ENCODE measurements around the gene UVRAG.
A peak's percentile ranks its signal among the peaks of the same experiment; 100 is the strongest.
"Not testable (repeated sequence)": the region's sequence is repeated elsewhere in the genome, so short reads cannot be mapped to it uniquely, and the experiment has no call there.

Gene UVRAG

DNA sequence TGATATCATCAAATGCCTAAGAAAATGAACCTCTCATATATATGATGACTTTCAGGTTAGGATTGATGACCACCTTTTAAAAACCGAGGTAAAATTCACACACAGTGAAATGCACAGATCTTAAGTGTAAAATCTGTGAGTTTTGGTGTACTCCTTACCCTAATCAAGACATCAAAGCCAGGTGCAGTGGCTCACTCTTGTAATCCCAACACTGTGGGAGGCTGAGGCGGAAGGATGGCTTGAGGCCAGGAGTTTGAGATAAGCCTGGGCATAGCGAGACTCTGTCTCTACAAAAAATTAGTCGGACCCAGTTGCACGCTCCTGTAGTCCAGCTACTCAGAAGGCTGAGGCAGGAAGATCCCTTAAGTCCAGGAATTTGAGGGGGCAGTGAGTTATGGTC, 140.4 kb downstream of the UVRAG start:
- Mint-ChIP-seq H3K9me3 (no peaks in the 10 kb centered on the region), H3K4me3 (no peak overlapping the region), H3K27me3 (no peaks in the 10 kb centered on the region), H3K27ac (ENCODE audit: low read depth) (no peak overlapping the region), H3K4me1 (no peaks in the 10 kb centered on the region), H3K36me3 (ENCODE audit: insufficient read depth) (peaks cover 1% of the 10 kb centered on the region)
- no peak for DNase-seq (ENCODE audit: low spot score in 2 of 2)
- ATAC-seq (replicated peaks; ENCODE audit: extremely low read depth, poor library complexity, severe bottlenecking): no peak

DNA sequence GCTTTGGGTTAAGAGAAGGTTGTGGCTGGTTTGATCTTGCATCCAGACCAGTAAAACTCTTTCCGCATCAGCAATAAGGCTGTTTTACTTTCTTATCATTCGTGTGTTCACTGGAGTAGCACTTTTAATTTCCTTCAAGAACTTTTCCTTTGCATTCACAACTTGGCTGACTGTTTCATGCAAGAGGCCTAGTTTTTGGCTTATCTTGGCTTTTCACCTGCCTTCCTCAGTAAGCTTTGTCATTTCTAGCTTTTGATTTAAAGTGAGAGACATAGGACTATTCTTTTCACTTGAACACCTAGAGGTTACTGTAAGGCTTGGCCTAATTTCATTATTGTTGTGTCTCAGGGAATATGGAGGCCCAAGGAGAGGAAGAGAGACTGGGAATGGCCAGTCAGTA, 144.5 kb downstream of the UVRAG start:
- Mint-ChIP-seq H3K4me3 (no peak overlapping the region), H3K4me1 (no peaks in the 10 kb centered on the region), H3K9me3 (no peaks in the 10 kb centered on the region), H3K27me3 (no peaks in the 10 kb centered on the region), H3K36me3 (ENCODE audit: insufficient read depth) (peaks cover 3% of the 10 kb centered on the region), H3K27ac (ENCODE audit: low read depth) (no peak overlapping the region)
- no peak for DNase-seq (ENCODE audit: low spot score in 2 of 2)
- ATAC-seq (replicated peaks; ENCODE audit: extremely low read depth, poor library complexity, severe bottlenecking): no peak

DNA sequence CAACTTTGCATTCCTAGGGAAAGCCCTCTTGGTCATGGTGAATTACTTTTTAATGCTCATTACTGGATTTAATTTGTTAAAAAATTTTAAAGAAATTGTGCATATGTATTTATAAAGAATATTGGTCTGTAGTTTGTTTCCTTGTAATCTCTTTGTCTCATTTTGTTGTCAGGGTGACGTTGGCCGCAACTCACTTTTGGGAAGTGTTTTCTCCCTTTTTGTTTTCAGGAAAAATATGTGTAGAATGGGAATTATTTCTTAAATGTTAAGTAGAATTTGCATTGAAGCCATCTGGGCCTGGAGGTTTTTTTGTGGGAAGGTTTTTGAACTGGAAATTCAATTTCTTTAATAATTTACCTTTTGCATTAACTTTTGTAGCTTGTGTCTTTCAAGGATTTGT, 149.1 kb downstream of the UVRAG start:
- Mint-ChIP-seq H3K4me3 (no peak overlapping the region), H3K9me3 (no peaks in the 10 kb centered on the region), H3K36me3 (ENCODE audit: insufficient read depth) (peaks cover 5% of the 10 kb centered on the region), H3K27ac (ENCODE audit: low read depth) (no peak overlapping the region), H3K4me1 (no peaks in the 10 kb centered on the region), H3K27me3 (no peaks in the 10 kb centered on the region)
- ATAC-seq (replicated peaks; ENCODE audit: extremely low read depth, poor library complexity, severe bottlenecking): no peak
- no peak for DNase-seq (ENCODE audit: low spot score in 2 of 2)

- Mint-ChIP-seq H3K27me3 (no peaks in the 10 kb centered on the region), H3K27ac (ENCODE audit: low read depth) (no peak overlapping the region), H3K4me1 (peaks cover 11% of the 10 kb centered on the region), H3K4me3 (no peak overlapping the region), H3K9me3 (no peaks in the 10 kb centered on the region), H3K36me3 (ENCODE audit: insufficient read depth) (peaks cover 5% of the 10 kb centered on the region)
- DNase-seq (ENCODE audit: low spot score in 2 of 2): no peak
- ATAC-seq (replicated peaks; ENCODE audit: extremely low read depth, poor library complexity, severe bottlenecking): no peak
Measured at GRCh38 chr11:75966537-75967287, 151.7 kb downstream of the UVRAG start.

DNA sequence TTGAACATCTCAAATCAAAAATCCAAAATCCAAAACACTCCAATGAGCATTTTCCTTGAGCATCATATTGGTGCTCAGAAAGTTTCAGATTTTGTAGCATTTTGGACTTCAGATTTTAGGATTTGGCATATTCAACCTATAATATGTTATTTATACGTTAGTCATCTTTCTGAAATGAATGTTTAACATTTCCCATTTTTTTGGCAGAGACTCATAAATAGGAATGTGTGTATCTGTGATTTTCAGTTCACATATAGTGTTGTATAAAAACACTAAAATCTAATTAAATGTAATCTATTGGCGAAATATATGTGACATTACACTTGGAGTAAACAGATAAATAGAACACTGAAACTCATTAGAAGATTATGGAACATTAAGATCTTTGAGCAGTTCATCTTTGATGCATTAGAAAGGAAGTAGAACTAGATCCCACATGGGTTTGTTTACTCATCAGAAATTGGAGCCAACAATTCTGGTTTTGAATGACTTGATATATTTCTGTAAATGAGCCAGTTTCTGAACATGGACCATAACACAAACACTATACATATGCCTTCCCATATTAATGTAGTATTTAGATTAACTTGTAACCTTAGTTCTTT, 153.1 kb downstream of the UVRAG start:
- Mint-ChIP-seq H3K27me3 (no peaks in the 10 kb centered on the region), H3K4me1 (peaks cover 11% of the 10 kb centered on the region), H3K36me3 (ENCODE audit: insufficient read depth) (peaks cover 5% of the 10 kb centered on the region), H3K27ac (ENCODE audit: low read depth) (no peak overlapping the region), H3K9me3 (no peaks in the 10 kb centered on the region), H3K4me3 (no peak overlapping the region)
- ATAC-seq (replicated peaks; ENCODE audit: extremely low read depth, poor library complexity, severe bottlenecking) (no peak), DNase-seq (ENCODE audit: low spot score in 2 of 2) (no peak)

DNA sequence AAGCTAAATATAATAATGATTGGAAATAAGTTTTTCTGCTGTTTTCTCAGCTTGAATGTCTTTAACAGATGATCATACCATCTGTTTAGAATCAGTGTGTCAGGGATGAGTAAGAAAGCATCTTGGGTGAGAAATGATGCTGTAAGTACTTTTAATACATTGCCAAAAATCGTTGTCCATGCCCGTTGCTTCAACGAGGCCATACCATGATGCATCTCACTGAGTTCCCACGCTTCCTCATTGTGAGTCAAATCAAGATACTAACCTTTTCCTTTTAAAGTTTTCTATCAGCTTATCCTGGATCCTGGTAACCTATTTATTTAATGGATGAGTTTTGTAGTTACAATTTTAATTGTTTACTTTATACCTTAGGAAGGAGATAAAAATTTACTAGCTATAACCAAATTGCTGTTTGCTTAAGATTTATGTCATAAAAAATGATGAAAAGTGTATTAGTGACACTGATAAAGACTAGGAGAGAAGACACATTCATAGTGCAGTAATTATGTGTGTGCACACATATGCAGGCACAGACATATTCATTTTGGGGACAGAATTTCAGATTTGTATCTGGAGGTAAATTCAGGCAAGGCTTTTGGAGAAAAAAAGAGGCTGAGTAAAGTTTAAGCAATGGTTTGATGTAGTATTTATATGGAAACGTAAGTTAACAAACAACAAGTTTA, 154.8 kb downstream of the UVRAG start:
- Mint-ChIP-seq H3K27me3 (no peaks in the 10 kb centered on the region), H3K4me1 (peaks cover 11% of the 10 kb centered on the region), H3K4me3 (no peak overlapping the region), H3K9me3 (no peaks in the 10 kb centered on the region), H3K36me3 (ENCODE audit: insufficient read depth) (peaks cover 1% of the 10 kb centered on the region), H3K27ac (ENCODE audit: low read depth) (no peak overlapping the region)
- ATAC-seq (replicated peaks; ENCODE audit: extremely low read depth, poor library complexity, severe bottlenecking): no peak
- no peak for DNase-seq (ENCODE audit: low spot score in 2 of 2)

DNA sequence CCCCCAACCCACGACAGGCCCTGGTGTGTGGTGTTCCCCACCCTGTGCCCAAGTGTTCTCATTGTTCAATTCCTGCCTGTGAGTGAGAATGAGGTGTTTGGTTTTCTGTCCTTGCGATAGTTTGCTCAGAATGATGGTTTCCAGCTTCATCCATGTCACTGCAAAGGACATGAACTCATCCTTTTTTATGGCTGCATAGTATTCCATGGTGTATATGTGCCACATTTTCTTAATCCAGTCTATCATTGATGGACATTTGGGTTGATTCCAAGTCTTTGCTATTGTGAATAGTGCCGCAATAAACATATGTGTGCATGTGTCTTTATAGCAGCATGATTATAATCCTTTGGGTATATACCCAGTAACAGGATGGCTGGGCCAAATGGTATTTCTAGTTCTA, 158.7 kb downstream of the UVRAG start:
- H3K36me3 Mint-ChIP-seq (ENCODE audit: insufficient read depth); DNase-seq (ENCODE audit: low spot score in 2 of 2); H3K27me3 Mint-ChIP-seq; H3K4me3 Mint-ChIP-seq; ATAC-seq (replicated peaks; ENCODE audit: extremely low read depth, poor library complexity, severe bottlenecking); H3K27ac Mint-ChIP-seq (ENCODE audit: low read depth); H3K9me3 Mint-ChIP-seq: not testable (repeated sequence)
- peaks cover 42% of the 10 kb centered on the region for H3K4me1 Mint-ChIP-seq

GRCh38 chr11:75979075-75979474, 164.1 kb downstream of the UVRAG start:
- H3K4me1 Mint-ChIP-seq: peaks cover 52% of the 10 kb centered on the region
- not testable (repeated sequence) for H3K27me3 Mint-ChIP-seq; H3K4me3 Mint-ChIP-seq; H3K27ac Mint-ChIP-seq (ENCODE audit: low read depth); ATAC-seq (replicated peaks; ENCODE audit: extremely low read depth, poor library complexity, severe bottlenecking); DNase-seq (ENCODE audit: low spot score in 2 of 2); H3K9me3 Mint-ChIP-seq; H3K36me3 Mint-ChIP-seq (ENCODE audit: insufficient read depth)

DNA sequence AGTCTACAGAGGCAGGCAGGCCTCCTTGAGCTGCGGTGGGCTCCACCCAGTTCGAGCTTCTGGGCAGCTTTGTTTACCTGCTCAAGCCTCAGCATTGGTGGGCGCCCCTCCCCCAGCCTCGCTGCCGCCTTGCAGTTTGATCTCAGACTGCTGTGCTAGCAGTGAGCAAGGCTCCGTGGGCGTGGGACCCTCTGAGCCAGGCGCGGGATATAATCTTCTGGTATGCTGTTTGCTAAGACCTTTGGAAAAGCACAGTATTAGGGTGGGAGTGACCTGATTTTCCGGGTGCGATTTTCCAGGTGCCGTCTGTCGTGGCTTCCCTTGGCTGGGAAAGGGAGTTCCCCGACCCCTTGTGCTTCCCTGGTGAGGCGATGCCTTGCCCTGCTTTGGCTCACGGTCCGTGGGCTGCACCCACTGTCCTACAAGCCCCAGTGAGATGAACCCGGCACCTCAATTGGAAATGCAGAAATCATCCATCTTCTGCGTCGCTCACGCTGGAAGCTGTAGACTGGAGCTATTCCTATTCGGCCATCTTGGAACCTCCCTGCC, 164.5 kb downstream of the UVRAG start:
- not testable (repeated sequence) for DNase-seq (ENCODE audit: low spot score in 2 of 2); H3K36me3 Mint-ChIP-seq (ENCODE audit: insufficient read depth); H3K4me3 Mint-ChIP-seq; H3K27me3 Mint-ChIP-seq; H3K9me3 Mint-ChIP-seq; ATAC-seq (replicated peaks; ENCODE audit: extremely low read depth, poor library complexity, severe bottlenecking)
- H3K4me1 Mint-ChIP-seq: peaks cover 52% of the 10 kb centered on the region
- peak overlapping the region; percentile 14 for H3K27ac Mint-ChIP-seq (ENCODE audit: low read depth)

GRCh38 chr11:75980031-75980430, 165.0 kb downstream of the UVRAG start:
- ATAC-seq (replicated peaks; ENCODE audit: extremely low read depth, poor library complexity, severe bottlenecking): no peak
- Mint-ChIP-seq H3K27me3 (no peaks in the 10 kb centered on the region), H3K4me3 (no peak overlapping the region), H3K4me1 (peaks cover 52% of the 10 kb centered on the region), H3K27ac (ENCODE audit: low read depth) (peak overlapping the region; percentile 14), H3K36me3 (ENCODE audit: insufficient read depth) (peaks cover 9% of the 10 kb centered on the region), H3K9me3 (no peaks in the 10 kb centered on the region)
- no peak for DNase-seq (ENCODE audit: low spot score in 2 of 2)

DNA sequence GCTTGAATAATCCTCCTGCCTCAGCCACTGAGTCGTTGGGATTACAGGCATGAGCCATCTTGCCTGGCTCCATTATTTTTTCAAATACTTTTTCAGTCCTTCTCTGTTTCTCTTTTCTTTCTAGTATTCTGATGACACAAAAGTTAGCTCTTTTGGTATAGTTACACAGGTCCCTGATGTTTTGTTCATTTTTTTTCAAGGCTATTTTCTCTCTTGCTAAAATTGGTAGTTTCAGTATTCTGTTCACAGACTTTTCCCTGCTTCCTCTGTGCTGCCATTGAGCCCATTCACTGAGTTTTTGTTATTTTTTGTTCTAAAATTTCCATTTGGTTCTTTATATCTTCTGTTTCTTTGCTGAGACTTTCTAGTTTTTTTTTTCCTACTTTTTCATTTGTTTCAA, 166.5 kb downstream of the UVRAG start:
- ATAC-seq (replicated peaks; ENCODE audit: extremely low read depth, poor library complexity, severe bottlenecking): no peak
- peak overlapping the region; percentile 39 for H3K27ac Mint-ChIP-seq (ENCODE audit: low read depth)
- peaks cover 40% of the 10 kb centered on the region for H3K4me1 Mint-ChIP-seq

DNA sequence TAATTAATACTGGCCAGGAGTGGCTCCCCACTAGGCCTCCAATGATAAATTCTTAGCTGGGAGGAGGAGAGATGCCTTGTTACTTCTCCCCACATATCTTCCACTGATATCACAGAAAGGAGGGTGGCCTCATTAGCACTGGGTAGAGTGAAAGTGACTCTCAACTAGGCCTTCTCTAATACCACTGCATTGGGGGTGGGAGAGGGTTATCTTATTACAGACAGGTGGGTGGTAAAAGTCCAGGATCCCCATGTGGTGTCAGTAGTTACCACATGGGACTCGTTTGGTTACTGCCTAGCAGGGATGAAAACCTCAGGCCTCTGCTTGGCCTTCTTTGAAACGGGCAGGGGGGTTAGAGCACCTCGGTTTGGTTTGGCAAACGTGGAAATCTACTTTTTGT, 167.3 kb downstream of the UVRAG start:
- H3K36me3 Mint-ChIP-seq (ENCODE audit: insufficient read depth): peaks cover 9% of the 10 kb centered on the region
- no peaks in the 10 kb centered on the region for H3K9me3 Mint-ChIP-seq
- no peak overlapping the region for H3K4me3 Mint-ChIP-seq
- H3K27ac Mint-ChIP-seq (ENCODE audit: low read depth): no peak overlapping the region
- no peaks in the 10 kb centered on the region for H3K27me3 Mint-ChIP-seq
- no peak for DNase-seq (ENCODE audit: low spot score in 2 of 2)
- peaks cover 37% of the 10 kb centered on the region for H3K4me1 Mint-ChIP-seq
- no peak for ATAC-seq (replicated peaks; ENCODE audit: extremely low read depth, poor library complexity, severe bottlenecking)

More for the DNA sequence above, 166.5 kb downstream of the UVRAG start:
- Mint-ChIP-seq H3K36me3 (ENCODE audit: insufficient read depth) (peaks cover 9% of the 10 kb centered on the region), H3K9me3 (no peaks in the 10 kb centered on the region), H3K4me3 (no peak overlapping the region), H3K27me3 (no peaks in the 10 kb centered on the region)
- no peak for DNase-seq (ENCODE audit: low spot score in 2 of 2)

DNA sequence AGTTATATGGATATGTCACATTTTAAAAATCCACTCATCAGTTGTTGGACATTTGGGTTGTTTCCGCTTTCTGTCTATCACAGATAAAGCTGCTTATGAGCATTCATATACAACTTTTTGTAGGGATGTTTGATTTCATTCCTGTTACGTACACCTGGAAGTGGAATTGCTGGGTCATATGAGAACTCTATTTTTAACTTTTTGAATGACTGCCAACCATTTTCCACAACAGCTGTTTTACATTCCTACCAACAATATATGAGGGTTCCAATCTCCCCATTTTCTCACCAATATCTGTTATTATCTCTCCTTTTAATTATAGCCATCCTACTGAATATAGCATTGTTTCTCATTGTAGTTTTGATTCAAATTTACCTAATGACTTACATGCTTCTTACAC, 172.0 kb downstream of the UVRAG start:
- ATAC-seq (replicated peaks; ENCODE audit: extremely low read depth, poor library complexity, severe bottlenecking): no peak
- Mint-ChIP-seq H3K36me3 (ENCODE audit: insufficient read depth) (peaks cover 5% of the 10 kb centered on the region), H3K9me3 (no peaks in the 10 kb centered on the region), H3K4me1 (peaks cover 31% of the 10 kb centered on the region), H3K27me3 (no peaks in the 10 kb centered on the region), H3K27ac (ENCODE audit: low read depth) (no peak overlapping the region), H3K4me3 (no peak overlapping the region)
- DNase-seq (ENCODE audit: low spot score in 2 of 2): no peak
